A673 (cell line): ENCODE measurements around the gene MSANTD2. TPM values are rescaled to one million over a fixed set of nuclear protein-coding genes. Genes with fewer than 3 reads are reported as not detected.

Source experiments
- BruUV-seq: library from RNA; stranded (reverse); fragments of 400-500 nt; replicated peaks from 2 replicates; lab custom pipeline; 2021; lab: Mats Ljungman, UMichigan
- CTCF ChIA-PET: fragments of 300-600 bp; sonication (Branson Sonifier 250); formaldehyde crosslinking; loops from one replicate; lab custom pipeline; 2022; ENCODE audit warnings: antibody characterized with exemption; lab: Charles Lee
- POLR2A ChIA-PET: fragments of 300-600 bp; sonication (Branson Sonifier 250); formaldehyde crosslinking; loops from one replicate; lab custom pipeline; 2022; ENCODE audit warnings: antibody characterized with exemption; ENCODE audit not compliant: low non-redundant PET; lab: Charles Lee
- DNase-seq: peaks from one replicate; pipeline ENCODE4 v3.0.0-alpha.2; 2015; ENCODE audit warnings: low spot score
- H3K27ac ChIP-seq: fragments of 200-600 bp; sonication (generic); 2 replicates; pipeline ENCODE4 v1.5.1; 2016; ENCODE audit warnings: mixed run types, low read depth, mild to moderate bottlenecking, mixed read lengths, antibody characterized with exemption, low read length; ENCODE audit not compliant: poor library complexity, severe bottlenecking
- H3K27me3 ChIP-seq: fragments of 200-600 bp; sonication (generic); replicated peaks from 2 replicates; pipeline ENCODE4 v1.6.1; 2017; ENCODE audit warnings: mixed run types, low read depth, mild to moderate bottlenecking, mixed read lengths, antibody characterized with exemption, low read length; ENCODE audit not compliant: insufficient read depth, poor library complexity
- H3K36me3 ChIP-seq: fragments of 200-600 bp; sonication (generic); 2 replicates; pipeline ENCODE4 v1.6.1; 2016; ENCODE audit warnings: mixed run types, mild to moderate bottlenecking, mixed read lengths, antibody characterized with exemption, low read length; ENCODE audit not compliant: insufficient read depth, poor library complexity, severe bottlenecking
- H3K4me1 ChIP-seq: fragments of 200-600 bp; sonication (generic); 2 replicates; pipeline ENCODE4 v1.6.1; 2017; ENCODE audit warnings: mixed run types, mild to moderate bottlenecking, mixed read lengths, antibody characterized with exemption, low read length; ENCODE audit not compliant: insufficient read depth, poor library complexity, severe bottlenecking
- H3K4me3 ChIP-seq: fragments of 200-600 bp; sonication (generic); 2 replicates; pipeline ENCODE4 v1.5.1; 2016; ENCODE audit warnings: low read depth, mixed run types, mild to moderate bottlenecking, mixed read lengths, low read length; ENCODE audit not compliant: poor library complexity, severe bottlenecking
- H3K9me3 ChIP-seq: fragments of 200-600 bp; sonication (generic); 2 replicates; pipeline ENCODE4 v1.6.1; 2016; ENCODE audit warnings: mixed run types, low read depth, mild to moderate bottlenecking, mixed read lengths, antibody characterized with exemption, low read length; ENCODE audit not compliant: poor library complexity, severe bottlenecking
- CTCF ChIP-seq: fragments of 300-800, 200-600 bp; sonication (generic); conservative IDR thresholded peaks from 2 replicates; pipeline ENCODE4 v1.5.1; 2017; ENCODE audit warnings: low read depth, mild to moderate bottlenecking, antibody characterized with exemption, low read length, moderate library complexity, mixed read lengths
- EZH2 ChIP-seq: fragments of 200-600 bp; sonication (generic); IDR thresholded peaks from 2 replicates; pipeline ENCODE4 v1.6.1; 2017; ENCODE audit warnings: borderline replicate concordance, low read depth, mild to moderate bottlenecking, mixed read lengths, antibody characterized with exemption, low read length; ENCODE audit not compliant: poor library complexity, severe bottlenecking
- intact Hi-C: fragments of 100-400 bp; cut with micrococcal nuclease; formaldehyde crosslinking; loops from one replicate; pipeline ENCODE4 v1.10.0; 2022; ENCODE audit not compliant: unreplicated experiment
- total RNA-seq: library from RNA; stranded (reverse); gene quantifications from 2 replicates; pipeline ENCODE4 v1.2.3, GENCODE V29; 2021

The MSANTD2 gene
- total RNA-seq, 1 experiment from 2014 or later = 33.3 TPM

GRCh38 chr11:124758355-124759265, 41.6 kb downstream of the MSANTD2 start:
- H3K4me3 ChIP-seq = peak overlapping the region; percentile 37
- peak; percentile 88 for DNase-seq
- BruUV-seq = no TSS peak
- TF ChIP-seq CTCF (peak; percentile 94), EZH2 (no peak)
- no peak overlapping the region for H3K27ac ChIP-seq
- ChIA-PET POLR2A (no interaction called here), CTCF (interaction anchor here (0.7 to 1.6 kb wide), 6 partner anchors 12 to 114 kb away, joined by 3 to 19 read pairs (median 4); partner anchors contain the start of genes SIAE and SPA17)
- H3K27me3 ChIP-seq = no peaks in the 10 kb centered on the region
- intact Hi-C loops = no loop called here
- peaks cover 10% of the 10 kb centered on the region for H3K4me1 ChIP-seq
- no peaks in the 10 kb centered on the region for H3K9me3 ChIP-seq
- H3K36me3 ChIP-seq = no peaks in the 10 kb centered on the region

- TF ChIP-seq CTCF (no peak), EZH2 (no peak)
- intact Hi-C loops = no loop called here
- CTCF ChIA-PET = no interaction called here
- Histone ChIP-seq H3K36me3 (no peaks in the 10 kb centered on the region), H3K9me3 (no peaks in the 10 kb centered on the region), H3K27ac (no peak overlapping the region), H3K27me3 (no peaks in the 10 kb centered on the region), H3K4me1 (peaks cover 8% of the 10 kb centered on the region), H3K4me3 (no peak overlapping the region)
- POLR2A ChIA-PET = no interaction called here
- BruUV-seq = no TSS peak
- no peak for DNase-seq
Observed at GRCh38 chr11:124757320-124757719, 42.9 kb downstream of the MSANTD2 start.

GRCh38 chr11:124756753-124757227, 43.4 kb downstream of the MSANTD2 start:
- Histone ChIP-seq H3K9me3 (no peaks in the 10 kb centered on the region), H3K27ac (no peak overlapping the region), H3K4me1 (peaks cover 2% of the 10 kb centered on the region), H3K36me3 (no peaks in the 10 kb centered on the region), H3K4me3 (no peak overlapping the region), H3K27me3 (no peaks in the 10 kb centered on the region)
- ChIA-PET POLR2A (no interaction called here), CTCF (no interaction called here)
- DNase-seq = no peak
- no peak for TF ChIP-seq EZH2
- intact Hi-C loops = no loop called here
- BruUV-seq = no TSS peak
